PC-3 (cell line): ENCODE measurements around the gene AGAP9.
"Not testable (repeated sequence)": the region's sequence is repeated elsewhere in the genome, so short reads cannot be mapped to it uniquely, and the experiment has no call there.

Experiments used
- CTCF ChIP-seq: fragments of 300-600 bp; sonication (generic); conservative IDR thresholded peaks from 2 replicates; pipeline ENCODE4 v1.5.1; 2017; ENCODE audit warnings: antibody characterized with exemption, low read depth, mild to moderate bottlenecking, low read length
- EZH2 ChIP-seq: fragments of 300-600 bp; sonication (generic); IDR thresholded peaks from one replicate; pipeline ENCODE4 v1.6.1; 2017; ENCODE audit warnings: antibody characterized with exemption, mild to moderate bottlenecking, low read length; ENCODE audit not compliant: unreplicated experiment
- EZH2phosphoT487 ChIP-seq: fragments of 300-600 bp; sonication (generic); IDR thresholded peaks from 2 replicates; pipeline ENCODE4 v1.6.1; 2018; ENCODE audit warnings: mild to moderate bottlenecking, antibody characterized with exemption, low read length, borderline replicate concordance

DNA sequence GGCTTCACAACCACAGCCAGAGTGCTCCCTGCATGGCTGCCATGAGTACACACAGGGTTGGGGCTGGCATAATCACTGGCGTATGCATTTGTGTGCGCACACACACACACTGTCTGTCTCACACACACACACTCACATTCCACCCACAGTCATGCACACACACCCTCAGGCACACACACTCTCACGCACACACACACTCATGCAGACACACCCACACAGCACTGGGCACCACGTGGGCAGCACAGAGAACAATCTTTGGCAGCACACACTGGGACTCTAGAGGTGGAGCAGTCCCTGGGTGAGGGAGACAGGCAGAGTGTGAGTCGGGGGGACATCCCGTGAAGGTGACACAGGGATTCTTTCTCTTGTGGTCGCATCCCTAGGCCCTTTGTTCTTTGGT, 49.9 kb downstream of the AGAP9 start:
- TF ChIP-seq CTCF, EZH2, EZH2phosphoT487: not testable (repeated sequence)
